OCI-LY1 (cell line): ENCODE measurements around the gene RPS6KA2.

Source experiments
- CTCF ChIP-seq: fragments of 200-600 bp; sonication (generic), shearing (Covaris generic); IDR thresholded peaks from 2 replicates; pipeline ENCODE4 v1.5.1; 2017; ENCODE audit warnings: mild to moderate bottlenecking, antibody characterized with exemption, low read length, moderate library complexity, mixed read lengths
- EZH2 ChIP-seq: fragments of 200-600 bp; sonication (generic), shearing (Covaris generic); IDR thresholded peaks from 2 replicates; pipeline ENCODE4 v1.8.0; 2017; ENCODE audit warnings: borderline replicate concordance, mixed run types, mild to moderate bottlenecking, antibody characterized with exemption, low read length, moderate library complexity, mixed read lengths

GRCh38 chr6:166540631-166541331 is 86.3 kb downstream of the RPS6KA2 start:
- TF ChIP-seq CTCF, result no peak
- TF ChIP-seq EZH2, result no peak
